ENCODE data around the gene RBKS. TPM values are rescaled to one million over a fixed set of nuclear protein-coding genes. Genes with fewer than 3 reads are reported as not detected.
"Not testable (repeated sequence)": the region's sequence is repeated elsewhere in the genome, so short reads cannot be mapped to it uniquely, and the experiment has no call there.

The RBKS gene
- total and polyA plus RNA-seq, 12 donors: 0.88 to 9.1 (median 5.0) TPM

GRCh38 chr2:27746325-27746724 lies 143.9 kb downstream of the RBKS start:
- H3K36me3 ChIP-seq: no peaks in the 10 kb centered on the region
- no peak overlapping the region for H3K4me3 ChIP-seq
- H3K27ac ChIP-seq: no peak overlapping the region
- ATAC-seq (no peak), DNase-seq (no peak)
- TF ChIP-seq CTCF (IDR thresholded peaks at IDR 0.05): no peak
- peaks cover 0 to 13% (median 0%) of the 10 kb centered on the region in 11 donors for H3K9me3 ChIP-seq
- intact Hi-C loops (cut with DNase I): no loop called here
- no peaks in the 10 kb centered on the region for H3K27me3 ChIP-seq
- peaks cover 0 to 7% (median 0%) of the 10 kb centered on the region in 9 donors for H3K4me1 ChIP-seq
- 85 to 91% methylated on average over 2 of the region's 2 CpGs for WGBS, 2 donors

GRCh38 chr2:27745494-27745893 lies 144.7 kb downstream of the RBKS start:
- H3K4me1 ChIP-seq; ATAC-seq; intact Hi-C loops (cut with DNase I); H3K36me3 ChIP-seq; H3K27ac ChIP-seq; DNase-seq; H3K27me3 ChIP-seq; H3K4me3 ChIP-seq: not testable (repeated sequence)
- H3K9me3 ChIP-seq: peaks cover 0 to 18% (median 0%) of the 10 kb centered on the region in 11 donors

- H3K4me3 ChIP-seq: no peak overlapping the region
- H3K9me3 ChIP-seq: peaks cover 0 to 9% (median 0%) of the 10 kb centered on the region in 11 donors
- H3K27me3 ChIP-seq: no peaks in the 10 kb centered on the region
- 96% methylated on average over 9 of the region's 9 CpGs for WGBS, 2 donors
- intact Hi-C loops (cut with DNase I): no loop called here
- H3K4me1 ChIP-seq: peaks cover 2 to 13% (median 10%) of the 10 kb centered on the region in 9 donors
- no peak overlapping the region for H3K27ac ChIP-seq
- ATAC-seq: no peak
- no peak for DNase-seq
- H3K36me3 ChIP-seq: no peaks in the 10 kb centered on the region
- no peak for TF ChIP-seq CTCF (IDR thresholded peaks at IDR 0.05)
These were observed 147.6 kb downstream of the RBKS start for GRCh38 chr2:27742571-27742970.

- no peak for TF ChIP-seq CTCF (IDR thresholded peaks at IDR 0.05)
- peaks cover 3 to 22% (median 19%) of the 10 kb centered on the region in 9 donors for H3K4me1 ChIP-seq
- no peak overlapping the region for H3K4me3 ChIP-seq
- no peaks in the 10 kb centered on the region for H3K36me3 ChIP-seq
- no peak overlapping the region for H3K27ac ChIP-seq
- H3K27me3 ChIP-seq: no peaks in the 10 kb centered on the region
- WGBS, 2 donors: 68 to 73% methylated on average over 3 of the region's 3 CpGs
- DNase-seq (no peak), ATAC-seq (no peak)
- intact Hi-C loops (cut with DNase I): no loop called here
- H3K9me3 ChIP-seq: peaks cover 0 to 9% (median 0%) of the 10 kb centered on the region in 11 donors
These were observed 148.5 kb downstream of the RBKS start for GRCh38 chr2:27741673-27742072.

- no peak for TF ChIP-seq CTCF (IDR thresholded peaks at IDR 0.05)
- no peak for DNase-seq
- WGBS, 2 donors: 98% methylated on average over 4 of the region's 4 CpGs
- H3K27me3 ChIP-seq: no peaks in the 10 kb centered on the region
- intact Hi-C loops (cut with DNase I): loop anchor here in 3 of 10 donors (5.0 to 10.0 kb wide), 4 partner anchors 146 to 656 kb away; partner anchors contain the start of genes FOSL2 (in 2 of the 3), BABAM2 (in 1 of the 3) and RBKS (in 1 of the 3)
- no peaks in the 10 kb centered on the region for H3K36me3 ChIP-seq
- no peak overlapping the region for H3K4me3 ChIP-seq
- H3K27ac ChIP-seq: peak overlapping the region in 3 of 10 donors; percentile 61 to 81 (median 67)
- peaks cover 0 to 9% (median 0%) of the 10 kb centered on the region in 11 donors for H3K9me3 ChIP-seq
- H3K4me1 ChIP-seq: peaks cover 12 to 44% (median 38%) of the 10 kb centered on the region in 9 donors
- no peak for ATAC-seq
These were observed 151.2 kb downstream of the RBKS start for GRCh38 chr2:27739058-27739373.

Data from heart right ventricle (tissue), 16 donors.